ENCODE measurements around the gene ADD3. TPM values are rescaled to one million over a fixed set of nuclear protein-coding genes. Genes with fewer than 3 reads are reported as not detected.

Gene ADD3
- total RNA-seq, 4 donors from 2014 or later = 91.9 to 185 (median 155) TPM

- WGBS, 2 donors = 38 to 39% methylated on average over 2 of the region's 2 CpGs
- no peak overlapping the region for H3K4me3 ChIP-seq (ENCODE audit: low read depth, poor library complexity, severe bottlenecking)
- intact Hi-C loops (cut with DNase I; ENCODE audit: low total_unique reads) = no loop called here
- TF ChIP-seq CTCF (IDR thresholded peaks at IDR 0.05) (no peak), POLR2A (IDR thresholded peaks at IDR 0.05) (no peak)
- no peak for DNase-seq (ENCODE audit: low spot score in 2 of 2)
Observed at GRCh38 chr10:110002801-110003523, 4.8 kb upstream of the ADD3 start.

GRCh38 chr10:110003524-110003885, 4.3 kb upstream of the ADD3 start:
- DNase-seq (ENCODE audit: low spot score in 2 of 2) = no peak
- intact Hi-C loops (cut with DNase I; ENCODE audit: low total_unique reads) = no loop called here
- 31 to 44% methylated on average over 4 of the region's 4 CpGs for WGBS, 2 donors

GRCh38 chr10:110005719-110006118, 2.1 kb upstream of the ADD3 start:
- no peak for DNase-seq (ENCODE audit: low spot score in 2 of 2)
- intact Hi-C loops (cut with DNase I; ENCODE audit: low total_unique reads) = no loop called here
- H3K4me3 ChIP-seq (ENCODE audit: low read depth, poor library complexity, severe bottlenecking) = peak overlapping the region; percentile 13
- TF ChIP-seq CTCF (IDR thresholded peaks at IDR 0.05) = no peak
- no peak for TF ChIP-seq POLR2A (IDR thresholded peaks at IDR 0.05)
- 19 to 25% methylated on average over 8 of the region's 8 CpGs for WGBS, 2 donors

More at GRCh38 chr10:110003524-110003885, 4.3 kb upstream of the ADD3 start:
- TF ChIP-seq POLR2A (IDR thresholded peaks at IDR 0.05) = no peak
- TF ChIP-seq CTCF (IDR thresholded peaks at IDR 0.05) = no peak
- no peak overlapping the region for H3K4me3 ChIP-seq (ENCODE audit: low read depth, poor library complexity, severe bottlenecking)

GRCh38 chr10:110006358-110007160, 1.2 kb upstream of the ADD3 start:
- 10 to 19% methylated on average over 19 of the region's 19 CpGs for WGBS, 2 donors
- intact Hi-C loops (cut with DNase I; ENCODE audit: low total_unique reads) = no loop called here
- peak; percentile 70 to 93 for DNase-seq (ENCODE audit: low spot score in 2 of 2)

GRCh38 chr10:110007161-110007700, 553 bp upstream of the ADD3 start:
- intact Hi-C loops (cut with DNase I; ENCODE audit: low total_unique reads) = no loop called here
- WGBS, 2 donors = 4 to 5% methylated on average over 23 to 27 of the region's 41 CpGs
- DNase-seq (ENCODE audit: low spot score in 2 of 2) = no peak
- TF ChIP-seq CTCF (IDR thresholded peaks at IDR 0.05) = no peak
- no peak for TF ChIP-seq POLR2A (IDR thresholded peaks at IDR 0.05)
- peak overlapping the region; percentile 93 for H3K4me3 ChIP-seq (ENCODE audit: low read depth, poor library complexity, severe bottlenecking)

More at GRCh38 chr10:110006358-110007160, 1.2 kb upstream of the ADD3 start:
- TF ChIP-seq CTCF (IDR thresholded peaks at IDR 0.05) (no peak), POLR2A (IDR thresholded peaks at IDR 0.05) (no peak)
- H3K4me3 ChIP-seq (ENCODE audit: low read depth, poor library complexity, severe bottlenecking) = peak overlapping the region; percentile 93
